Left kidney (tissue), 8 donors: Measurements from ENCODE around the gene GTF2H2C. TPM values are rescaled to one million over a fixed set of nuclear protein-coding genes. Genes with fewer than 3 reads are reported as not detected.
"Not testable (repeated sequence)": the region's sequence is repeated elsewhere in the genome, so short reads cannot be mapped to it uniquely, and the experiment has no call there.

Source experiments
- DNase-seq: peaks from one replicate; pipeline ENCODE4 v3.0.0-alpha.2; 2013
- long read RNA-seq, 8 donors: transcript quantifications; one replicate each; lab custom pipeline, GENCODE V29; 2026
- polyA plus RNA-seq: library from polyadenylated mRNA; unstranded; fragments of 120-200 nt; gene quantifications from one replicate; pipeline ENCODE4 v1.2.1, GENCODE V29; 2013; ENCODE audit not compliant: insufficient read length

The GTF2H2C gene
- 66.8 TPM for polyA plus RNA-seq
- long read RNA-seq, donor 1, partial matches to known transcripts: 0 of 4 reads
- long read RNA-seq, donor 1, other reads (novel, unspliced or antisense): 0 of 4 reads
- long read RNA-seq, donor 2, partial matches to known transcripts: 6 of 9 reads
- long read RNA-seq, donor 2, other reads (novel, unspliced or antisense): 0 of 9 reads
- long read RNA-seq, donor 3, partial matches to known transcripts: 0 of 7 reads
- long read RNA-seq, donor 3, other reads (novel, unspliced or antisense): 0 of 7 reads
- long read RNA-seq, donor 4: 0 reads
- long read RNA-seq, donor 5, partial matches to known transcripts: 0 of 4 reads
- long read RNA-seq, donor 5, other reads (novel, unspliced or antisense): 0 of 4 reads
- long read RNA-seq, donor 6, partial matches to known transcripts: 0 of 4 reads
- long read RNA-seq, donor 6, other reads (novel, unspliced or antisense): 0 of 4 reads
- long read RNA-seq, donor 7: 0 reads
- long read RNA-seq, donor 8, partial matches to known transcripts: 0 of 1 reads
- long read RNA-seq, donor 8, other reads (novel, unspliced or antisense): 0 of 1 reads

DNA sequence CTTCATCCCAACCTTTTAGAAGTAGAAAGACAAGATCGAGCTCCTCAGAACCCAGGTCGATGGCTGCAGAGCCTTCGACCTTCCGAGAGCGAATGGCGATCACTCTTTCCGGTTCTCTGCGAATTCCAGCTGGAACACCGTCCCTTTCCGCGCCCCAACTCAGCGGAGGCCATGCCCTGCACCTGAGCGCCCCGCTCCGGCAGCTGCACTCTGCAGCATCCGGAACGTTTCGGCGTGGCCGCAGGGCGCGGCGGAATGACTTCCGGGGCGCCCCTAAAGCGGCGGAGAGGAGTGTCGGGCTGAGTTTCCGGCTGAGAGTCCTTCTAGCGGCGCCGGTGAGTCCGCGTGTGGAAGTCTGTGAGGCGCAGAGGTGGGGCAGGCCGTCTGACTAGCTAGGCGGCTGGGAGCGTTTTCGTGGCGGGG lies at the start of gene GTF2H2C:
TSS of gene GTF2H2C (plus strand) at position 284 of the 423 bp plus-strand sequence. CDS start 4,942 bp downstream, outside the sequence.
- peak; percentile 40 for DNase-seq

DNA sequence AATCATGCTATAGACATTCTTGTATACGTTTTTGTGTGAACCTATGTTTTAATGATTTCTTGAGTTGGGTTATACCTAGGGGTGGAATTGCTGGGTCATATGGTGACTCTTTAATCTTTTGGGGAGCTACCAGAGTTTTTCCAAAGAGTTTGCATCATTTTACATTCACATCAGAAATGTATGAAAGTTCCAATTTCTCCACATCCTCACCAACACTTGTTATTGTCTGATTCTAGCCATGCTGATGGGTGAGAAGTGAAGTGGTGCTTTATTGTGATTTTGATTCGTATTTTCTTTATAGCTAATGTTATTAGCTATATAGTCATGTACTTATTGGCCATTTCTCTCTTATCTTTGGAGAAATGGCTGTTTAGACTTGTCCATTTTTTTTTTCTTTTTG lies 49.3 kb upstream of the GTF2H2C start:
- DNase-seq: no peak

DNA sequence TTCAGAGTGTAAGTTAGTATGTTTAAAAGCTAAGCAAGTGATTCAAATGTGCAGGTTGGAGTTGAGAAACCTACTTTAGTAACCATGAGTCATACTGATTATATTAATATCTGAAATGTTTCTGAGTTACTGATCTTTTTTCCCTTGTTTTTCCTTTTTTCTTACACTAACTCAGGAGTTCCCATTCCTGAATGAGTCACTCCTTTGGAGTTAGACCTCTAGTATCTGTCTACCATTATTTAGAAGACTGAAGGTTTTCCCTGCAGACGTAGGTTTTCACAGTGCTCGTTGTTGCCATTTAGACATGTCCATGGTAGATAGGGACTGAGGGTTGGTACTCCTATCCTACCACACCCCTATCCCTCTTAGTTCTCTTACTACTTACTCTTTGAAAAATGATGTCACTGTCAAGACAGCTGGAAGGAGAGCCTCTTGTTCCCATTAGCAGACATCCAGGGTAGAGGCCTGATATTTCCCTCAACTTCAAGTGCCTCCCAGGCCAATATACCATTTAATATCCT lies 47.2 kb upstream of the GTF2H2C start:
- DNase-seq: no peak

DNA sequence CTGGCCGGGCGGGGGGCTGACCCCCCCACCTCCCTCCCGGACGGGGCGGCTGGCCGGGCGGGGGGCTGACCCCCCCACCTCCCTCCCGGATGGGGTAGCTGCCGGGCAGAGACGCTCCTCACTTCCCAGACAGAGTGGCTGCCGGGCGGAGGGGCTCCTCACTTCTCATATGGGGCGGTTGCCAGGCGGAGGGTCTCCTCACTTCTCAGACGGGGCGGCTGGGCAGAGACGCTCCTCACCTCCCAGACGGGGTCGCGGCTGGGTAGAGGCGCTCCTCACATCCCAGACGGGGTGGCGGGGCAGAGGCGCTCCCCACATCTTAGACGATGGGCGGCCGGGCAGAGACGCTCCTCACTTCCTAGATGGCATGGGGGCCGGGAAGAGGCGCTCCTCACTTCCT lies 44.4 kb upstream of the GTF2H2C start:
- DNase-seq: not testable (repeated sequence)

DNA sequence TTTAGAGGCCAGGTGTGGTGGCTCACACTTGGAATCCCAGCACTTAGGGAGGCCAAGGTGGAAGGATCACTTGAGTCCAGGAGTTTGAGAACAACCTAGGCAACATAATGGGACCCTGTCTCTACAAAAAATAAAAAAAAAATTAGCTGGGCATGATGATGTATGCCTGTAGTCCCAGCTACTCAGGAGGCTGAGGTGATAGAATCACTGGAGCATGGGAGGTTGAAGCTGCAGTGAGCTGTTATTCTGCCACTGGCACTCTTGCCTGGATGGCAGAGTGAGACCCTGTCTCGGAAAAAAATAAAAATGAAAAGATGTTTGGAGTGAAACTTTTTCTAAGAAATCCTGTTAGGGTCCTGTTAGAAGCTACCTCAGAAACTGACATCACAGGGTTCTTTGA lies 43.2 kb upstream of the GTF2H2C start:
- DNase-seq: no peak

DNA sequence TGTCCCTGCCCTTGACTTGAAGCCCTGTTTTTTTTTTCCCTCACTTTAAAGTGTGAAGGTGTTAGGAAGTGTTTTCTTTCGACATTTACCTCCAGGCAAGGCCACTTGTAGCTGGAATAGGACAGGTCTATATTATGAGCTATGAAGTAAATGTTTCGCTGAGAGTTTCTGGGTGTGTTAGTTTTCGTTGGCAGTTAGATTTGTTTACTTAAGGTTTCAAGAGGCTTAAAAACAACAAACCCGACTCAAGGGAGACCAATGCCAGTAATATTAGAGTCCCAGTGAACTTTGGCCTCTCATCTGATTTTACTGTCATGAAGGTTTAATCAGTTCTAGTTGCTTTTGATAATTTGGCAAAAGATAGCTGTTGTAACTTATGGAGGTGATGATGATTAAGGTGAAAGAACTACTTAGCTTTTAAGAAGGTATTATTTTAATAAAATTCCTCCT lies 42.2 kb upstream of the GTF2H2C start:
- DNase-seq: no peak

DNA sequence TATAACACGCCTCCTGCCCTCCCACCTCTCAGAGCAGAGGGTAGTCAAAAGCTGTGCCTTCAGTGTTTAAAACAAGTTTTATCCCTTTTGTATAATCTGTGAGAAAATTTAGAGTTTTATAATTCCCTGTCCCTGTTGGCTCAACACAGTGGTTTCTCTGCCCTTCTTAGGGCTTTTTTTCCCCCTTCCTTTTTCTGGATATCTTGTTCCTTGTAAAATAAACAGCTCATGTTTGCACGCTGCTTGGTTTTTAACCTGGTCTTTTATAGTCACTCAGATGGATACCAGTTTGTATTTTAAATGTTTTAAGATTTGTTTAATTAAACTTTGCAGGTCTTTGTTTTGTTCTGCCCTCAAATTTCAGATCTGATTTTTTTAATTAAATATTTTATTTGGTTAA lies 40.7 kb upstream of the GTF2H2C start:
- no peak for DNase-seq

DNA sequence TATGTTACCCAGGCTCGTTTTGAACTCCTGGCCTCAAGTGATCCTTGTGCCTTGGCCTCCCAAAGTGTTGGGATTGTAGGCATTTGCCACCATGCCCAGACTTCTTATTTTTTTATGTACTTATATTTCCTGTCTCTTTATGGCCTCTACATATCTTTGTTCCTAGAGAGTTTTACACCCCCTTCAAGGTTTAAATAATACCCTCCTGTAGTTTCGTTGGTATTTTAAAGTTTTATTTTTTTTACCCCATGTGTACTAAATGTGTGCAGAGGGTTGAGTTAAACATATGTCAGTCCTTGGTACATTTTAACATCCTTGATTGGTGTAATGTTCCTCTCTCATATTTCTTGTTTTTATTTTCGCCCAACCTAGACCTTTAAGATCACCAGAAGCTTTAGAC lies 38.0 kb upstream of the GTF2H2C start:
- no peak for DNase-seq

DNA sequence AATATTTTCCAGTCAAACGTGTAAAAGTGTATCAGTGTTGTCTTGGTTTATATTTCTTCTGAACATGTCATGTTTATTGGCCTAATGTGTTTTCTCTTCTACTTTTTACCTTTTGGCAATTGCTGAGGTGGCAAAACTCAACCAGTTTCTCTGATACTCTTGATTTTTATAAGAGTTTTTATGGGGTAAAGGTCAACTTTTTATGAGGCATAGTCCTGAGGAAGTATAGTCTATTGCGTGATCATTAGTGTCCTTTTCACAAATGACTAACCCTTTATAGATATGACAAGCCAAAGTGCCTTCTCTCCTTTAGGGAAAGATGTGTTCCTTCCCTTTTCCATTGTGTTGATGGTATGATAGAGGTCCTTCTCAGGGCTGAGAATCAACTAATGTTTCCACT lies 34.5 kb upstream of the GTF2H2C start:
- DNase-seq: no peak

DNA sequence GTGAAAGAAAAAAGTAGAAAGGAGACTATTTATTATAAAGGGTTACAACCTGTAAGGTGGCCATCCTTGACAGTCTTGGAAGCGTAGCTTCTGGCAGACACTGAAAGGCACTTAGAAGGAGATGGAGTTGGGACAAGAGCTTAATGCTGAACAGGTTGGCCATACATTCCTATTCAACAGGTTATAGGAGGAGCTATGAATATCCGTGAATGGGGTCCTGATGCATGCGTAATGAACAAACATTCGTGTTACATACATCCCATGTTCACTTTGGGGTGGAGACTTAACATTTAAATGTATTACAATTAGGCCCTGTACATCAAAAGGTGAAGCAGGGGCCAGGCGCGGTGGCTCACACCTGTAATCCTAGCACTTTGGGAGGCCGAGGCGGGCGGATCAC lies 33.3 kb upstream of the GTF2H2C start:
- no peak for DNase-seq

DNA sequence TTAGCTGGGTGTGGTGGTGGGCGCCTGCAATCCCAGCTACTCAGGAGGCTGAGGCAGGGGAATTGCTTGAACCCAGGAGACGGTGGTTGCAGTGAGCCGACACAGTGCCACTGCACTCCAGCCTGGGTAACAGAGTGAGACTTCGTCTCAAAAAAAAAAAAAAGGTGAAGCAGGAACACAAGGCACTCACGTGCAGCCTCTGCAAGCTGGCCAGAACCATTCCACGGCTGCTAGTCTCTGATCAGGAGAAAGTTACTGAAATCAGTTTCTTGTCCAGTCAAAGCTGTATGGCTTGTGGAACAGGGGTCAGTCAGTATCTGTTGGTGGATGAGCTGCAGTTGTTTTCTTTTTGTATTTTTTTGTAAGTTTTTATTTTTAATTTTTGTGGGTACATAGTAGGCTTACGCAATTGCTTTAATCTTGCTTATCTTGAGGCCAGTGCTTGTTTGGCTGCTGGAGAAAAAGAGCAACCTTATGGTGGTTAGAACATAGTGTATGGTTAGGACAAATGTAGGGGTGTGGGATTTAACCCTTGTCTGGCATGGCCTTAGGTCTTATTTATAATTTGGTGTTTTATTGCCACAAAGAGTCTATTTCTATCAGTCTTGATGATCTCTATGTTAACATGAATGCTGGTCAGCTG lies 32.7 kb upstream of the GTF2H2C start:
- no peak for DNase-seq

DNA sequence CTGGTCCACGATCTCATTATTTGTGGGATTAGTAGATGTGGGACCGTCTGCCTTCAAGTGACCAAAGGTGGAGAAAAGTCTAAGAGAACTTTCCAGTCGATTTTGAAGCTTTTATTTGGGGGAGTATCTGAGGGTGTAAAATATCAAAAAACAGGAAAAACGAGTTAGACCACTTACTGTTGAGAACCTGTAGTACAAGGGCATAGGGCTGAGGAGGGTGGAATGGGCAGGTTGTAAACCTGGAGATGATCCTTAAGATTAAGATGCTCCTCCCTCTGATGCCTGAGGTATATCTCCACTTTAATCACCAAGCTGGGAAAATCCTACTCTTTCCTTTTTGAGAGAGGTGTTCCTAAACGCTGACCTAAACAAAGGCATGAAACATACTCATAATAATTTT lies 32.0 kb upstream of the GTF2H2C start:
- DNase-seq: peak; percentile 34

DNA sequence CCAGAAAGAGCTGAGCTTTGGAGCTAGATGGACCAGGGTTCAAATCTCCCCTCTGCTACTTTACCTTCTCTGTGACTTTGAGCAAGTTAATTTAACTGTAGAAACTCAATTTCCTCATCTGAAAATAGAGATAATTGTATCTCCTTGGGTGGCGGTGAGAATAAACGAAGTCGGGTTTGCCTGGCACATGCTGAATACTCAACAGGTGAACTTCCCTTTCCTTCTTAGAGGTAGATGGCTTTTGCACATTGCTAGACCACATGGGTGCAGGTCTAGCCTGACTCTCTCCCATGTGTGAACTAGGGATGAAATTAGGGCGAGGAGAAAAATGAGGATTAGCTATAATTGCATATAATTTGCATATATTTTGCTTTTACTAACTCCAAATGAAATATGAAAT lies 31.4 kb upstream of the GTF2H2C start:
- no peak for DNase-seq

DNA sequence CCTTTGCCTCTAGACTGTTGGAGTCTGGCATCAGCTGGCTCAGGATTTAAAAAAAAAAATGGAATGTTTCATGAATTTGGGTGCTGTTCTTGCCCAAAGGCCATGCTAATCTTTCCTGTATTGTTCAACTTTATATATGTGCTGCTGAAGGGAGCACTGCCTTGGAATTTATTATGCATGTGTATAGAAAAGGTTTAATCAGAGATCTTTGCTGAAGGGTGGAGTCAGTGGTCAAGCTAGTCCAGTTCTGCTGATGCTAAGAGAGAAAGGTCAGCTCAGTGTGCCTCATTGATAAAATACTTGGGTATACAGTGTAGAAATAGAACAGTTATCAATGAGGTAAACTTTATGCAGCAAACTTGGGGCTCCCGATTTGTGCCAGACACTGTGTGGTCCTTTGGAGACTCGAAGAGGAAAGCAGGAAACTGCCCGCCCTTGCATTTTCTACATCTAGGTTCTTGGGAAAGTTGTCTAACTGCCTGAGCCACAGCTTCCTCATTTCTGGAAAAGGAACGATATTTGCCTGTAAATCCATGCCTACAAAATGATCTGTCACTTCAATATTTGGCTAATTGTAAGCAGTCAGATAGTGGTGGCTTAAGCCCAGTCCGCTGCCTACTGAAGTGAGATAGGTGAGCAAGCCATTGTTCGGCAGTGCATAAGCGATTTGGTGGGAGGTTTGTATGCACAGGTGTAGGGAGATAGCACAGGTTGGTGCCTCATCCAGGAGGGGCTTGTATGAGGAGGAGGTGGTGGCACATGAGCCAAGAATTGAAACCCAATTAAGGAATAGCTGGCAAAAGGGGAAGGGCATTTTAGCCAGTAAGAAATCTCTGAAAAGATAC lies 29.2 kb upstream of the GTF2H2C start:
- DNase-seq: no peak

DNA sequence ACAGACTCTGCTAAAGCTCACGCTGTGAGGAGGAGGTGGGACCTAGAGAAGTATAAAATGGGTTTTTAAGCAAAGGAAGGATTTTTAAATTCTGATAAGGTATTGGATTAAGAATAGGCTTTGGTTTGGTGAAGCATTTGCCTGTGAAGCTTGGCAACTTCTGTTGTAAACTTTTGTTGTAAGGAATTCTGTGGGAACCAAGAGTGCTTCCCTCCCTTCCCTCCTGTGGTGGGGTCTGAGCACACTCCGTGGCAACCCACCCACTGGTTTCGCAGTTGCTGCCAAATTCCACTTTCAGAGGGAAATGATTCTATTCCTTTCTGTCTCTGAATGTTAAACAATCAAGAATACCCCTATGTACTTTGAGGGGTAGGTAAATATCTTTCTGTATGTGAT lies 28.6 kb upstream of the GTF2H2C start:
- DNase-seq: no peak

DNA sequence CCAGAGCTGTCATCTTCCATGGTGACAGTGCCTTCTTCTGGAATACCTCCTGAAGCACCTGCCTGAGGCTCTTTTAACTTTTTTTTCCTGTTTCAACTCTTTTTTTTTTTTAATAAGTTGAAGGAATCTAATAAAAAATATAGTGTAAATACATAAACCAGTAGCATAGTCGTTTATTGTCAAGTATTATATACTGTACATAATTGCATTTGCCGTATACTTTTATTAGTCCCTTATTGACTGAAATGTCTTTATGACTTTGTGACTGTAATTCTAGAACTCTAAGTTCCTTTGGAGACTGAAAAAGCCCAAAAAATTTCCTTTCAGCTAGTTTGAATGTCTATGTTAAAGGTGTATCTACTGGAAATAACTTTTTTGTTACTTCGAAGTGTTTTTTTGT lies 22.1 kb upstream of the GTF2H2C start:
- DNase-seq: not testable (repeated sequence)

DNA sequence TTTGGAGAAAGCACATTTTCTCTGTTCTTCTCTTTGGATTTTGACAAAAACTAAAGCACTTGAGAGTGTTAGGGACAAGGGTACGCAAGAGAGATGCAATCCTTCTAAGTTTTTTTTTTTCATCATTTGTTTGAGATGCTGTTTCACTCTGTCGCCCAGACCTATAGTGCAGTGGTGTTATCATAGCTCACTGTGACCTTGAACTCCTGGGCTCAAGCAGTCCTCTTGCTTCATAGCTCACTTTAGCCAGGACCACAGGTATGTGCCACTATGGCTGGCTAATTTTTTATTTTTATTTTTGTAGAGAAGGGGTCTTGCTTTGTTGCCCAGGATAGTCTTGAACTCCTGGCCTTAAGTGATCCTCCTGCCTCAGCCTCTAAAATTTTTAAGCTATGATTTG lies 21.3 kb upstream of the GTF2H2C start:
- DNase-seq: not testable (repeated sequence)

DNA sequence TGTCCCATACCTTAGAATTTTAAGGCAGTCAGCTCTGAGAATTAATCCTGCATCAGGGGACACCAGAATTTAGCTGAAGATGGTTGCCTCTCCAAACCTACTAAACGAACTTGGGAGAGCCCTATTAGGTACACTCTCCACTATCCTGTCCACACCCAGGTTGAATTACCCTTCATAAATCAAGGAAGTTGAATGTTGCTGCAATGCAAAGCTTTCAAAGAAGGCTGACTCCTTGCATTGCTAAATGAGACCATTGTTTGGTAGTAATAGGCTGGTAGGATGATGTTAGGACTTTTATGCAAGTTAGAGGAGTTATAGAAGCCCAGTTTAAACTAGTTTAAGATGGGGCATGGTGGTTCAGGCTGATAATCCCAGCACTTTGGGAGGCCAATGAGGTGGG lies 18.6 kb upstream of the GTF2H2C start:
- DNase-seq: not testable (repeated sequence)

DNA sequence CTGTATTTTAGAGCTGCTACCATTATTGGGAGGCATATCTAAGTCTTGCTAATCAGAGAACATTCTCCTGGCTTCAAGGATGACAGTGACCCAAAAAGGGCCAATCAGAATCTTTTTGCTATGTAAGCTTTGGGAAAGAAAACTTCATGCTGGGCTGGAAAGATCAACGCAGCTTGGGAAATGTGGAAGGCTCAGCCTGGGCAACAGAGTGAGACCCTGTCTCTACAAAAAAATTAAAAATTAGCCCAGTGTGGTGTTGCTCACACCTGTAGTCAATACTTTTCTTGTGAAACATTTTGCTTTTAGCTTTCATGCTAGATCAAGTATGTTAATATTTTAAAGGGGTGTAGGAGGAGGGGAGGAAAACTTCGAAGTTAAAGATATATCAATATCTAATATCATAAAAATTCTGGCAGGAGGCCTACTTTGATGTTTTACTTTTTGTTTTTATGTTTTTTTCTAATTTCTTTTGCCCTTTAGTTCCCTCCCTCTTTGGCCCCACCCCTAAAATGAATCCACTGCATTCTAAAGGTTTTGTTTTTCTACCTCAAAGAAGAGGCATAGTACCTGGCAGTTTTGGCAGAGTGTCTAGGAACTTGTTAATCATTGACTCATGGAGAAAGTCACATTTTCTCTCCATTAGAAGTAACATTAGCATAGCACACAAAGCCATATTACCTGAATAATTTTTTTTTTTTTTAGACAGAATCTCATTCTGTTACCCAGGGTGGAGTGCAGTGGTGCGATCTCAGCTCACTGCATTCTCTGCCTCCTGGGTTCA lies 17.0 kb upstream of the GTF2H2C start:
- DNase-seq: not testable (repeated sequence)

DNA sequence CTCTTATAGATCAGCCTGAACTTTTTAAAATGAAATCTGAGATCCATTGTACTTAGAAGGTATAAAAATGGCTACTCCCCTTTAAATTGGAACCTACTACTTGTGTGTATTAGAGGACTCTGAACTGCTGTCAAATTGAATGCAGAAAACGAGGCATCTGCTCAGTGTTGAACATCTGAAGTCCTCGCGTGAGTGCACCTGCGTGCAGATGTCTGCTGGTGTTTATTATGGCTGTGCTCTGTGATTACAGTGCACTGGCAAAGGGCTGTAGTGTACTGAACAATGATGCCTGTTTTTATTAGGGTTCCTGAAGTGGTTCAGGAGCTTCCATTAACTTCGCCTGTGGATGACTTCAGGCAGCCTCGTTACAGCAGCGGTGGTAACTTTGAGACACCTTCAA lies 15.4 kb upstream of the GTF2H2C start:
- DNase-seq: not testable (repeated sequence)
